ENCODE data around the gene RCAN3.

DNA sequence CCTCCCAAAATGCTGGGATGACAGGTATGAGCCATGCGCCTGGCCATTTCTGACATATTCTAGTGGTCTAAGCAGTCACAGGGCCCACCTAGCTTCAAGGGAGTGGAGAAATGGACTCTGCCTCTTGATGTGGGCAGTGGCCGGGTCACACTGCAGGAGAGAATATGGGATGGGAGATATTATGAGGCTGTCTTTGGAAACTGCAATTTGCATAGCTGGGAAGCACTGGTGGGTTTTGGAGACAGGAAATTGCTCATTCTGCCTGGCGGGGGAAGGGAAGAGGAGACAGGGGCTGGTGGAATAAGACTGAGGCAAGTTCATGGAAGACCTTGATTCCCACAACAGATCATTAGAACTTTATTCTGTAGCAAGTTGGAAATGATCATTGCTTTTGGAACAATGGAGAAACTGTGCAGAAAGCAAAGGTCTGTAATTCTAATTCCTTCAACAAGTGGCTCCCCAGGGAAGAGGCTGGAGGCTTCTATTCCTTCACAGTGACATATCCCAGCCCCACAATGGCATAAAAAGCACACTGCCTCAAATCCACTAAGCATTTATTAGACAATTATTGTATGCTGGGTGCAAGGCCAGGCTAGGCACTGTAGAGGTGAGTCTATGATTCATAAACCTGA, 63.7 kb downstream of the RCAN3 start:
- TF ChIP-seq, protein P1, sequence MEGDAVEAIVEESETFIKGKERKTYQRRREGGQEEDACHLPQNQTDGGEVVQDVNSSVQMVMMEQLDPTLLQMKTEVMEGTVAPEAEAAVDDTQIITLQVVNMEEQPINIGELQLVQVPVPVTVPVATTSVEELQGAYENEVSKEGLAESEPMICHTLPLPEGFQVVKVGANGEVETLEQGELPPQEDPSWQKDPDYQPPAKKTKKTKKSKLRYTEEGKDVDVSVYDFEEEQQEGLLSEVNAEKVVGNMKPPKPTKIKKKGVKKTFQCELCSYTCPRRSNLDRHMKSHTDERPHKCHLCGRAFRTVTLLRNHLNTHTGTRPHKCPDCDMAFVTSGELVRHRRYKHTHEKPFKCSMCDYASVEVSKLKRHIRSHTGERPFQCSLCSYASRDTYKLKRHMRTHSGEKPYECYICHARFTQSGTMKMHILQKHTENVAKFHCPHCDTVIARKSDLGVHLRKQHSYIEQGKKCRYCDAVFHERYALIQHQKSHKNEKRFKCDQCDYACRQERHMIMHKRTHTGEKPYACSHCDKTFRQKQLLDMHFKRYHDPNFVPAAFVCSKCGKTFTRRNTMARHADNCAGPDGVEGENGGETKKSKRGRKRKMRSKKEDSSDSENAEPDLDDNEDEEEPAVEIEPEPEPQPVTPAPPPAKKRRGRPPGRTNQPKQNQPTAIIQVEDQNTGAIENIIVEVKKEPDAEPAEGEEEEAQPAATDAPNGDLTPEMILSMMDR (conservative IDR thresholded peaks at IDR 0.05; ENCODE audit: low read depth, low read length), result no peak
- TF ChIP-seq POLR2A (IDR thresholded peaks at IDR 0.05; ENCODE audit: low read depth, low read length) (no peak), RAD21 (IDR thresholded peaks at IDR 0.05; ENCODE audit: low read length) (no peak), MAZ (IDR thresholded peaks at IDR 0.05; ENCODE audit: borderline replicate concordance, low read depth, low read length) (no peak), BHLHE40 (IDR thresholded peaks at IDR 0.05; ENCODE audit: low read depth, low read length) (no peak)

Data from IMR-90 (cell line).